WTC11 (cell line): Measurements from ENCODE around the gene EIF3A. TPM values are rescaled to one million over a fixed set of nuclear protein-coding genes. Genes with fewer than 3 reads are reported as not detected.

ENCODE experiments used
- ATAC-seq: fragments of 200-7000 bp; cut with Tn5 transposase; 2 replicates; pipeline ENCODE4 v1.10.0; 2021; ENCODE audit warnings: mild to moderate bottlenecking, moderate library complexity
- CTCF ChIA-PET: fragments of 300-600 bp; sonication (Branson Sonifier 250); formaldehyde crosslinking; loops from one replicate; lab custom pipeline; 2021; ENCODE audit warnings: antibody characterized with exemption; lab: Charles Lee
- POLR2A ChIA-PET: fragments of 350-600 bp; sonication (Branson Sonifier 250); formaldehyde crosslinking; loops from one replicate; lab custom pipeline; 2021; ENCODE audit warnings: antibody characterized with exemption; lab: Charles Lee
- DNase-seq: peaks from one replicate; pipeline ENCODE4 v3.0.0; 2021; ENCODE audit warnings: low spot score
- H3K27ac Mint-ChIP-seq: 2 replicates; pipeline ENCODE4 v1.8.0; 2021; ENCODE audit warnings: mixed read lengths
- H3K27me3 Mint-ChIP-seq: 2 replicates; pipeline ENCODE4 v1.8.0; 2021; ENCODE audit warnings: low read depth, mild to moderate bottlenecking, moderate library complexity, mixed read lengths
- H3K36me3 Mint-ChIP-seq: 2 replicates; pipeline ENCODE4 v1.8.0; 2021; ENCODE audit warnings: mixed read lengths
- H3K4me1 Mint-ChIP-seq: 2 replicates; pipeline ENCODE4 v1.8.0; 2022; ENCODE audit warnings: mixed read lengths
- H3K4me3 Mint-ChIP-seq: 2 replicates; pipeline ENCODE4 v1.8.0; 2021; ENCODE audit warnings: mild to moderate bottlenecking, moderate library complexity, mixed read lengths
- H3K9me3 Mint-ChIP-seq: 2 replicates; pipeline ENCODE4 v1.8.0; 2021; ENCODE audit warnings: mixed read lengths
- HMGA2 ChIP-seq: fragments of 250-450 bp; sonication (Bioruptor Pico); IDR thresholded peaks from 2 replicates; pipeline ENCODE4 v1.4.0; 2021; ENCODE audit warnings: mild to moderate bottlenecking, moderate library complexity
- MYBL2 ChIP-seq: sonication (generic); formaldehyde crosslinking; IDR thresholded peaks from 2 replicates; pipeline ENCODE4 v1.8.1; 2023; ENCODE audit warnings: mild to moderate bottlenecking, moderate library complexity, missing genetic modification reagents
- NR1H2 ChIP-seq: sonication (generic); formaldehyde crosslinking; IDR thresholded peaks from 2 replicates; pipeline ENCODE4 v1.9.0; 2021; ENCODE audit warnings: mild to moderate bottlenecking, moderate library complexity, missing genetic modification reagents
- OVOL2 ChIP-seq: fragments of 250-450 bp; sonication (Bioruptor Pico); IDR thresholded peaks from 2 replicates; pipeline ENCODE4 v1.9.0; 2021; ENCODE audit warnings: mild to moderate bottlenecking, borderline replicate concordance
- ZNF263 ChIP-seq: sonication (generic); formaldehyde crosslinking; IDR thresholded peaks from 2 replicates; pipeline ENCODE4 v1.8.1; 2022; ENCODE audit warnings: low read depth, mild to moderate bottlenecking, moderate library complexity, missing genetic modification reagents
- ZNF317 ChIP-seq: sonication (generic); formaldehyde crosslinking; IDR thresholded peaks from 2 replicates; pipeline ENCODE4 v1.8.1; 2023; ENCODE audit warnings: low read depth, mild to moderate bottlenecking, moderate library complexity, missing genetic modification reagents, borderline replicate concordance
- total RNA-seq: library from RNA; stranded (reverse); gene quantifications from 3 replicates; pipeline ENCODE4 v1.2.3, GENCODE V29; 2021
- TF ChIP-seq, protein P1 (sequence below): sonication (generic); formaldehyde crosslinking; IDR thresholded peaks from 2 replicates; pipeline ENCODE4 v1.8.0; 2022; ENCODE audit warnings: mild to moderate bottlenecking, missing genetic modification reagents
- TF ChIP-seq, protein P2 (sequence below): sonication (generic); formaldehyde crosslinking; IDR thresholded peaks from 2 replicates; pipeline ENCODE4 v1.8.0; 2022; ENCODE audit warnings: mild to moderate bottlenecking, missing genetic modification reagents

The EIF3A gene
- total RNA-seq, 1 experiment from 2014 or later, result 213 TPM

DNA sequence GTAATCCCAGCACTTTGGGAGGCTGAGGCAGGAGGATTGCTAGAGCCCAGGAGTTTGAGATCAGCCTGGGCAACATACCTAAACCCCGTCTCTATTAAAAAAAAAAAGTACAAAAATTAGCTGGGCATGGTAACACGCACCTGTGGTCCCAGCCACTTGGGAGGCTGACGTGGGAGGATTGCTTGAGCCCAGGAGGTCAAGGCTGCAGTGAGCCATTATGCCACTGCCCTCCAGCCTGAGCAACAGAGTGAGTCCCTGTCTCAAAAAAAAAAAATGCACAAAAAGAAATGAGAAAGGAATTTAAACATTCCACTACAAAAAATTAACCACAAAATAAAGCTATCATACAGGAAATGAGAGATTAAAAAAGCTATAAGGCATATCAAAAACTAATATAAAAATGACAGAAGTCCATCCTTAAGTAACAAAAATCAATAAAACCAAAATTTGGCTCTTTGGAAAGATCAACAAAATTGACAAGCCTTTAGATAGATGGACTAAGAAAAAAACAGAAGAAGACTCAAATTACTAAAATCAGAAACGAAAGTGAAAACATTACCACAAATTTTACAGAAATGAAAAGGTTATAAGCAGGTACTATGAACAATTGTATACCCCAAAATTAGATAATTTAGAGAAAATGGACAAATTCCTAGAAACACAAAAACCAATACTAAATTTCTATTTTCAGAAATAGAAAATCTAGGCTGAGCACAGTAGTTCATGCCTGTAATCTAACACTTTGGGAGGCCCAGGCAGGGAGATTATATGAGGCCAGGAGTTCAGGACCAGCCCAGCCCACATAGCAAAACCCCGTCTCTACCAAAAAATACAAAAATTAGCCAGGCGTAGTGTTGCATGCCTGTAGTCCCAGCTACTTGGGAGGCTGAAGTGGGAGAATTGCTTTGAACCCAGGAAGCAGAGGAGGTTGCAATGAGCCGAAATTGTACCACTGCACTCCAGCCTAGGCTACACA, 93.5 kb downstream of the EIF3A start:
- CTCF ChIA-PET, result no interaction called here
- peaks cover 21% of the 10 kb centered on the region for H3K9me3 Mint-ChIP-seq
- POLR2A ChIA-PET, result no interaction called here
- H3K4me1 Mint-ChIP-seq, result peaks cover 6% of the 10 kb centered on the region
- ATAC-seq (no peak), DNase-seq (no peak)
- no peak overlapping the region for H3K27ac Mint-ChIP-seq
- H3K27me3 Mint-ChIP-seq, result no peaks in the 10 kb centered on the region
- peaks cover 13% of the 10 kb centered on the region for H3K36me3 Mint-ChIP-seq
- H3K4me3 Mint-ChIP-seq, result no peak overlapping the region
- TF ChIP-seq OVOL2 (CRISPR knock-in tag) (no peak), MYBL2 (CRISPR knock-in tag) (no peak), ZNF317 (CRISPR knock-in tag) (no peak), ZNF263 (CRISPR knock-in tag) (no peak)
- TF ChIP-seq, protein P1, sequence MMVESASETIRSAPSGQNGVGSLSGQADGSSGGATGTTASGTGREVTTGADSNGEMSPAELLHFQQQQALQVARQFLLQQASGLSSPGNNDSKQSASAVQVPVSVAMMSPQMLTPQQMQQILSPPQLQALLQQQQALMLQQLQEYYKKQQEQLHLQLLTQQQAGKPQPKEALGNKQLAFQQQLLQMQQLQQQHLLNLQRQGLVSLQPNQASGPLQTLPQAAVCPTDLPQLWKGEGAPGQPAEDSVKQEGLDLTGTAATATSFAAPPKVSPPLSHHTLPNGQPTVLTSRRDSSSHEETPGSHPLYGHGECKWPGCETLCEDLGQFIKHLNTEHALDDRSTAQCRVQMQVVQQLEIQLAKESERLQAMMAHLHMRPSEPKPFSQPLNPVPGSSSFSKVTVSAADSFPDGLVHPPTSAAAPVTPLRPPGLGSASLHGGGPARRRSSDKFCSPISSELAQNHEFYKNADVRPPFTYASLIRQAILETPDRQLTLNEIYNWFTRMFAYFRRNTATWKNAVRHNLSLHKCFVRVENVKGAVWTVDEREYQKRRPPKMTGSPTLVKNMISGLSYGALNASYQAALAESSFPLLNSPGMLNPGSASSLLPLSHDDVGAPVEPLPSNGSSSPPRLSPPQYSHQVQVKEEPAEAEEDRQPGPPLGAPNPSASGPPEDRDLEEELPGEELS (CRISPR knock-in tag), result no peak

DNA sequence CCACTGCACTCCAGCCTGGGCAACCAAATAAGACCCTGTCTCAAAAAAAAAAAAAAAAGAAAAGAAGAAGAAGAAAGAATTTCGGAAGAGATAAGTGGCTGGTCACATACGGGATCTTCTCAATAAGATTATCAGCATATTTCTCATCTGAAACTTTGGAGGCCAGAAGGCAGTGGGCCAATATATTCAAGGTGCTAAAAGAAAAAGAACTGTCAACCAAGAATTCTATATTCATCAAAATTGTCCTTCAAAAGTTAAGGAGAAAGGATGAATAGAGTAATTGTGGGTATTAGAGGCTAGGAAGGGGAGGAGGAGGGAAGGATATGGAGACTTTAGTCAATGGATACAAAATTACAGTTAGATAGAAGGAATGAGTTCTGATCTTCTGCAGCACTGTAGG, 95.0 kb downstream of the EIF3A start:
- Mint-ChIP-seq H3K36me3 (peaks cover 13% of the 10 kb centered on the region), H3K4me1 (peaks cover 6% of the 10 kb centered on the region), H3K4me3 (no peak overlapping the region), H3K27me3 (no peaks in the 10 kb centered on the region), H3K9me3 (peaks cover 21% of the 10 kb centered on the region), H3K27ac (no peak overlapping the region)
- TF ChIP-seq, protein P2, sequence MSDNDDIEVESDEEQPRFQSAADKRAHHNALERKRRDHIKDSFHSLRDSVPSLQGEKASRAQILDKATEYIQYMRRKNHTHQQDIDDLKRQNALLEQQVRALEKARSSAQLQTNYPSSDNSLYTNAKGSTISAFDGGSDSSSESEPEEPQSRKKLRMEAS (CRISPR knock-in tag), result no peak
- TF ChIP-seq HMGA2 (CRISPR knock-in tag) (no peak), NR1H2 (no peak)
- POLR2A ChIA-PET, result no interaction called here
- ATAC-seq (no peak), DNase-seq (no peak)
- CTCF ChIA-PET, result no interaction called here

Other genes starting within 250 kb of the EIF3A start
- gene NANOS1, start 51.1 kb downstream of the EIF3A start, total RNA-seq, result 2.9 to 4.3 TPM (median 2.9 TPM) in 3 replicates
- 58.7 to 60.6 TPM (median 59.0 TPM) in 3 replicates for gene DENND10, start 23.3 kb upstream of the EIF3A start, total RNA-seq
- 23.8 to 25.9 TPM (median 24.0 TPM) in 3 replicates for gene SFXN4, start 84.9 kb upstream of the EIF3A start, total RNA-seq
- 167 to 175 TPM (median 173 TPM) in 3 replicates for gene PRDX3, start 98.0 kb upstream of the EIF3A start, total RNA-seq
- gene GRK5, start 126.8 kb upstream of the EIF3A start, total RNA-seq, result 1.9 to 2.3 TPM (median 2.2 TPM) in 3 replicates